Spinal cord (tissue), 10 donors: ENCODE measurements around the gene USP46. TPM values are rescaled to one million over a fixed set of nuclear protein-coding genes. Genes with fewer than 3 reads are reported as not detected.
A peak's percentile ranks its signal among the peaks of the same experiment; 100 is the strongest.

Experiments
- DNase-seq, 6 donors: peaks; one replicate each; pipeline versions ENCODE4 v3.0.0 to v3.0.0-alpha.2; 2013 to 2015; ENCODE audit warnings: low spot score in 6 of 6, low read depth in 4 of 6
- H3K27ac ChIP-seq: one replicate; pipeline ENCODE4 v1.5.1; 2013; ENCODE audit warnings: low read depth, low read length, control low read depth
- H3K27me3 ChIP-seq: one replicate; pipeline ENCODE4 v1.6.1; 2013; ENCODE audit warnings: low read length; ENCODE audit not compliant: control insufficient read depth, insufficient read depth
- H3K36me3 ChIP-seq: one replicate; pipeline ENCODE4 v1.6.1; 2013; ENCODE audit warnings: low read length; ENCODE audit not compliant: control insufficient read depth, insufficient read depth
- H3K4me1 ChIP-seq: one replicate; pipeline ENCODE4 v1.6.1; 2013; ENCODE audit warnings: low read length; ENCODE audit not compliant: control insufficient read depth, insufficient read depth
- H3K4me3 ChIP-seq: one replicate; pipeline ENCODE4 v1.5.1; 2013; ENCODE audit warnings: low read depth, low read length, control low read depth
- H3K9me3 ChIP-seq: one replicate; pipeline ENCODE4 v1.6.1; 2013; ENCODE audit warnings: low read length; ENCODE audit not compliant: control insufficient read depth, insufficient read depth
- WGBS: methylation state at CpG from one replicate; pipeline ENCODE4 v1.1.5; 2013; ENCODE audit warnings: missing lambda C conversion rate; ENCODE audit not compliant: insufficient coverage; 5-methylcytosine and 5-hydroxymethylcytosine counted together
- polyA plus RNA-seq, 2 donors: library from polyadenylated mRNA; unstranded; fragments of 120-200 nt; gene quantifications; one replicate each; pipeline ENCODE4 v1.2.1, GENCODE V29; 2013; ENCODE audit not compliant: insufficient read length in 2 of 2
- total RNA-seq, 2 donors: library from RNA; depleted of rRNA in 1 of 2; stranded (reverse); fragments of 120-200 nt in 1 of 2; fragments of >200 nt in 1 of 2; gene quantifications; one replicate each; pipeline versions ENCODE4 v1.2.3 to v1.2.4, GENCODE V29; 2013 to 2014
- donor health status: healthy.

USP46 gene
- total and polyA plus RNA-seq, 4 donors, result 30.2 to 53.2 (median 44.7) TPM

DNA sequence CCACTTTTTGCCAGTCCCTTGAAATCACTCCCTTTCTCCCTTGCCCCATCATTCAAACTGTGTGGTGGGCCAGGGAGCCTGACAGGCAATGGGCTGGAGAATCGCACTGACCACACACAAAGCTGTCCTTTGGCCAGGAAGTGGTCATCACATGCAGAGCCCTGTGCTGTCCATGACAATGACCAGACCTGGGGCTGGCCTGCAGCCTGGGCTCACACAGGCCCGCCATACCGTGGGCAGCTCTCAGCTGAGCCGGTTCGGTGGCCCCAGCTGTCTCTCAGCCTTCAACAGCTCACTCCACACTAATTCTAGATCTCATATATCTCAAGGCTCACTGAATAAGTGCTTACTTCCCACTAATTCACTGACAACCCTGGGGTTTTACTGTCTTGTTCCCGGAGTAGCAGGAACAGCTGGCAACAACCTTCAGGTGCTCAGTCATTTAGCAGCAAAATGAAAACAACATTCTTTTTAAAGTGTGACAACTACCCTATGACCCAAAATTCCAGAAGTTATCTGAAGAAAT, 48.0 kb downstream of the USP46 start:
- Histone ChIP-seq H3K27me3 (no peaks in the 10 kb centered on the region), H3K4me1 (no peaks in the 10 kb centered on the region), H3K27ac (no peak overlapping the region), H3K4me3 (no peak overlapping the region), H3K36me3 (peaks cover 18% of the 10 kb centered on the region), H3K9me3 (no peaks in the 10 kb centered on the region)
- WGBS, result 85% methylated on average over 6 of the region's 6 CpGs
- DNase-seq, result no peak

GRCh38 chr4:52606726-52607125, 52.4 kb downstream of the USP46 start:
- Histone ChIP-seq H3K27ac (no peak overlapping the region), H3K4me3 (no peak overlapping the region), H3K9me3 (no peaks in the 10 kb centered on the region), H3K27me3 (no peaks in the 10 kb centered on the region), H3K36me3 (peaks cover 22% of the 10 kb centered on the region), H3K4me1 (no peaks in the 10 kb centered on the region)
- DNase-seq, result no peak
- no CpG with 5 or more reads among the region's 2 CpGs for WGBS

GRCh38 chr4:52606040-52606439, 53.1 kb downstream of the USP46 start:
- WGBS, result 93% methylated on average over 2 of the region's 2 CpGs
- H3K9me3 ChIP-seq, result no peaks in the 10 kb centered on the region
- H3K36me3 ChIP-seq, result peaks cover 20% of the 10 kb centered on the region
- no peak for DNase-seq
- no peaks in the 10 kb centered on the region for H3K4me1 ChIP-seq
- no peak overlapping the region for H3K27ac ChIP-seq
- no peak overlapping the region for H3K4me3 ChIP-seq
- no peaks in the 10 kb centered on the region for H3K27me3 ChIP-seq

GRCh38 chr4:52604215-52604614, 54.9 kb downstream of the USP46 start:
- peaks cover 17% of the 10 kb centered on the region for H3K36me3 ChIP-seq
- H3K27me3 ChIP-seq, result no peaks in the 10 kb centered on the region
- WGBS, result 76% methylated on average over 3 of the region's 3 CpGs
- H3K4me3 ChIP-seq, result no peak overlapping the region
- no peaks in the 10 kb centered on the region for H3K4me1 ChIP-seq
- no peak for DNase-seq
- H3K9me3 ChIP-seq, result no peaks in the 10 kb centered on the region
- H3K27ac ChIP-seq, result no peak overlapping the region

DNA sequence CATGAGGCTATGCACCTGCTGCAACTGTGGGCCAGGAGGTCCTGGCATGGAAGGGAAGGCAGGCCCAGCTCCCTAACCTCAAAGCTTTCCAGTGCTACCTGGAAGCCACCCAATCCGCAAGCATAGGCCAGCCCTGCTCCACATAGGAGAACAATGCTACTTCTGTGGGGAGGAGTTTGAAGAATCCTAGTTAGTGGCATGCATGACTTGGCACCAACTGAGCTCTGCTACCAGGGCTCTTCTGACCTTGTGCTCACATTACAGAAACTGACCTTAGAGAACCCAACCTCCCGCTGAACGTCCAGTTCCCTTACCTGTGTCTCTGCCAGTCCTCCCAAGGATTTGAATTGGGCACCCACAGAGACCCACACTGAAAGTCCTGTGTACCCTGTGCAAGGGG, 58.8 kb downstream of the USP46 start:
- no peaks in the 10 kb centered on the region for H3K9me3 ChIP-seq
- 88% methylated on average over 2 of the region's 3 CpGs for WGBS

GRCh38 chr4:52595001-52595400, 64.1 kb downstream of the USP46 start:
- no peak for DNase-seq
- H3K4me3 ChIP-seq, result no peak overlapping the region
- H3K4me1 ChIP-seq, result no peaks in the 10 kb centered on the region
- no peak overlapping the region for H3K27ac ChIP-seq
- no CpG with 5 or more reads among the region's 2 CpGs for WGBS
- no peaks in the 10 kb centered on the region for H3K27me3 ChIP-seq
- no peaks in the 10 kb centered on the region for H3K9me3 ChIP-seq
- H3K36me3 ChIP-seq, result peaks cover 8% of the 10 kb centered on the region

More for the DNA sequence above, 58.8 kb downstream of the USP46 start:
- DNase-seq, result no peak
- H3K4me3 ChIP-seq, result no peak overlapping the region
- H3K27me3 ChIP-seq, result no peaks in the 10 kb centered on the region
- no peak overlapping the region for H3K27ac ChIP-seq
- H3K4me1 ChIP-seq, result no peaks in the 10 kb centered on the region
- peaks cover 17% of the 10 kb centered on the region for H3K36me3 ChIP-seq

- Histone ChIP-seq H3K27ac (no peak overlapping the region), H3K4me3 (no peak overlapping the region), H3K9me3 (no peaks in the 10 kb centered on the region), H3K4me1 (no peaks in the 10 kb centered on the region), H3K36me3 (peaks cover 5% of the 10 kb centered on the region), H3K27me3 (no peaks in the 10 kb centered on the region)
- no peak for DNase-seq
- 100% methylated on average over 2 of the region's 3 CpGs for WGBS
These were observed 66.8 kb downstream of the USP46 start for GRCh38 chr4:52592287-52592686.

GRCh38 chr4:52588771-52589591, 70.1 kb downstream of the USP46 start:
- H3K27ac ChIP-seq, result no peak overlapping the region
- WGBS, result 89% methylated on average over 10 of the region's 13 CpGs
- DNase-seq, result no peak

GRCh38 chr4:52588097-52588496, 71.0 kb downstream of the USP46 start:
- DNase-seq, result peak in 2 of 6 donors; percentile 17 to 23
- no peak overlapping the region for H3K27ac ChIP-seq
- H3K9me3 ChIP-seq, result no peaks in the 10 kb centered on the region
- no peaks in the 10 kb centered on the region for H3K4me1 ChIP-seq
- H3K27me3 ChIP-seq, result no peaks in the 10 kb centered on the region
- WGBS, result 50% methylated on average over 2 of the region's 2 CpGs
- no peaks in the 10 kb centered on the region for H3K36me3 ChIP-seq
- no peak overlapping the region for H3K4me3 ChIP-seq

More at GRCh38 chr4:52588771-52589591, 70.1 kb downstream of the USP46 start:
- Histone ChIP-seq H3K4me3 (no peak overlapping the region), H3K27me3 (no peaks in the 10 kb centered on the region), H3K4me1 (no peaks in the 10 kb centered on the region), H3K36me3 (no peaks in the 10 kb centered on the region), H3K9me3 (no peaks in the 10 kb centered on the region)

- Histone ChIP-seq H3K4me1 (no peaks in the 10 kb centered on the region), H3K4me3 (no peak overlapping the region), H3K36me3 (no peaks in the 10 kb centered on the region), H3K27ac (no peak overlapping the region), H3K27me3 (no peaks in the 10 kb centered on the region), H3K9me3 (no peaks in the 10 kb centered on the region)
- WGBS, result no CpG with 5 or more reads among the region's 3 CpGs
- DNase-seq, result no peak
These were observed 73.0 kb downstream of the USP46 start for GRCh38 chr4:52586069-52586468.
